Measurements from ENCODE around the gene OTOGL.
"Not testable (repeated sequence)": the region's sequence is repeated elsewhere in the genome, so short reads cannot be mapped to it uniquely, and the experiment has no call there.

OTOGL gene

DNA sequence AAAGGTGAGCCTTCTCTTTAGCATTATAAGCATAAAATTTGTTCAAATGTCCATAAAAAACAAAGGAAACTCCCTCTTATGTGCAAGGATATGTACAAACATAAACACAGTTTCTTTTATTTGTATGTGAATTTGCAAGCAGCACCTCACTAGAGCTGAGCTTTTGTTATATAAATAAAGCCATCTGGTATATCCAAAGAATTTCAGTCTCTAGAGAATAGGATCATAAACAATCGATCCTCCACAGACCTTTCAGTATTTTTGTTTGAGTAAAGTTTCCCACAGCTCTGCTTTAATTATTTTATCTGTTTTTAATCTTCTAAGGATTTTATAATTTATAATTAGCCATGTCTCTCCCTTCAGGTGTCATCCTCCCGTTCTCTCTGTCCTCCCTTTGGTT is 89.2 kb downstream of the OTOGL start:
- no peak for DNase-seq

- no peak for DNase-seq
Observed at GRCh38 chr12:80189241-80189640, 89.9 kb downstream of the OTOGL start.

DNA sequence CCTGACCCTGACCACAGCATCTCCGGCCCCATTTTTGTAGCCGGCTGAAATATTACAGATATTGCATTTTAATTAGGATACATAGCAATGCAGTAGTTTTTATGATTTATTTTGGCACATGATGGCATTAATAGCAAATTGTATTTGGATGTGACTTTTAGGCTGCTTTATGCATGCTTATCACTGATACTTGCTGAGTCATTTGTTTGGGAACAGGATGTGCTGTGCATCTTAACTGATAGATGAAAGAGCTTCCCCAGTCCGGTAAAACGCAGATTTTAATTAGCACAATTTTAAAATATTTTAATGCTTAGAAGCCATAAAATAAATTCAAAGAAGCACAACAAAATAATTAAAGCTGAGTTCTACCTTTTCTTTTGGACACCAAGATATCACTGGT is 90.7 kb downstream of the OTOGL start:
- DNase-seq: no peak

- DNase-seq: no peak
Observed at GRCh38 chr12:80192087-80192486, 92.8 kb downstream of the OTOGL start.

GRCh38 chr12:80193865-80194264 is 94.5 kb downstream of the OTOGL start:
- DNase-seq: no peak

DNA sequence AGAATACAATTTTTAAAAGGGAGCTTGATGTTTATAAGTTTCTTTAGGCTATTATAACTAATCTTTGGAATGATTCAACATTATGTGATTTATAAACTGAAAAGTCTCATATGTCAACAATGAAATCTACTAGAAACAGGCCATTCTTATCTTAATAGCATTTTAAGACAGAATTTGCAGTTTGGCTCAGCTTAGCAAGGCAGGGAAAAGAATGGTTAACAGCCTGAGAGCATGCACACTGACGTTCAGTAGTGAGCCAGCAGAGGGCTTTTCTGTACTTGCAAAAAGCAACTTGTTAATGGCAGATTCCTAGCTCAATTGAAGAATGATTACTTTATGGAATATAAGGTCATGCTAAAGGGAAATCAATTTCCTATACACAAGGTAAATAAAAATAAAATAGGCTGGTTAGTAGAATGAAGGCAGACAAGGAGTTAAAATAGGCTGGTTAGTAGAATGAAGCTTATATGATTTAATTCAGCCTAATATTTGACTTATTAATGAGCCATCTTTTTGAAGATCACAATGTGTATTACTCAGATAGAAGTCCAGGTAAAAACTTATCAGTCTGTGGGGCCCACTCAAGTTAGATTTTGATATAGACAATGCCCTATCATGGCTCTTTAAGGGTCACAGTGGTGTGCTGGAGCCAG is 95.9 kb downstream of the OTOGL start:
- no peak for DNase-seq

DNA sequence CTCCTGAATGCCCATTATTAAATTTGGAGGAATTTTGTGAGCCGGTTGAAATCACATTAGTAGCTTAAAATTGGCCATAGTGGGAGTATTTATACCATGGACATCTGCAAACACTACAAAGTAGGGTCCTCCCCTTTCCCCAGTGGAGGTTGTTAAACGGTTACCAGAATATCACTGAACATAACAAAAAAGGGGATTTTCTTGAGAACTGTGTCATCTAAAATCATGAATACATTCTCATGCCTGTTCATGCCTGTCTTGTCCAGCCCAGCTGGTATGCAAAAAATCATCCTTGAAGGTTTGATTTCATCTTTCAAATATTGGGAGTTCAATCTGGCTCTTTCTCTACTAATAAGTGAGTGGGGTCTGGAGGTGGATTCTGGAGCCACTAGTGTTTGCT is 96.4 kb downstream of the OTOGL start:
- DNase-seq: no peak

DNA sequence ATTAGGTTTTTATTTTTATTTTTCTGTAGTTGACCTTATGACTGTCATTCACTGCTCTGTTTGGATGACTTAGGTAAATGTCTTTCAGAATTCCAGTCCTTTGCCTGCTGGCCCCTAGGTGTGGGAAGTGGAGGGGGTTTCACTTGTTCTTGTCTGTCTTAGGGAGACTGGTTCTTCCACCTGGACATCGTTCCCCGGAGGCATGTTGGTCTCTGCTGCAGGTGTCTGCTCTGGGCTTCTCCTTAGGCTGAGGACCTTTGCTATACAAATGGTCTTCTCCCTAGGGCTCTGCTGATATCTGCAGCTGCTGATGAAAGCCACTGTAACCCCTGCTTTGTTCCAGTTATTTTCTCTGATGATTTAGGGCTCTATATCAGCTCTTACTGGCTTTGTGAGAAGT is 97.1 kb downstream of the OTOGL start:
- no peak for DNase-seq

GRCh38 chr12:80198782-80199337 is 99.5 kb downstream of the OTOGL start:
- DNase-seq: no peak

GRCh38 chr12:80199931-80200330 is 100.6 kb downstream of the OTOGL start:
- DNase-seq: no peak

- no peak for DNase-seq
Observed at GRCh38 chr12:80200414-80200813, 101.1 kb downstream of the OTOGL start.

- DNase-seq: no peak
Observed at GRCh38 chr12:80201908-80202307, 102.6 kb downstream of the OTOGL start.

DNA sequence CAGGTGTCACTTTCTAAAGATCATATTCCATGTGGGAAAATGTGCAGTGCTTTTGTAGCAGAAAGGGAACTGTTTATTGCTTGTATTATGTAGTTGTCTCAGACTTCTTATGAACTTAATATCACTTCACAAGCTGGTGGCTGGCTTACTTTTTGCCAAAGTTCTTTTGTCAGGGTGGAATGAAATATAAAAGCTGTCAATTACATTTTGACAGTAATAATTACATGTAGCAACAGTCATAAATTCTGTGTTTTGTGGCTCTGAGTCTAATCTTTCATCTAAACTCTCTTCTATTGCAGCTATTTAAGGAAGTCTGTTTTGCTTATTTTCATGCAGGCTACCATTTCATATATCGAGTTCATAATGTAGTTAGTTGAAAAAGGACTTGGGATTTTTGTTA is 106.6 kb downstream of the OTOGL start:
- DNase-seq: no peak

- no peak for DNase-seq
Observed at GRCh38 chr12:80208071-80208470, 108.7 kb downstream of the OTOGL start.

DNA sequence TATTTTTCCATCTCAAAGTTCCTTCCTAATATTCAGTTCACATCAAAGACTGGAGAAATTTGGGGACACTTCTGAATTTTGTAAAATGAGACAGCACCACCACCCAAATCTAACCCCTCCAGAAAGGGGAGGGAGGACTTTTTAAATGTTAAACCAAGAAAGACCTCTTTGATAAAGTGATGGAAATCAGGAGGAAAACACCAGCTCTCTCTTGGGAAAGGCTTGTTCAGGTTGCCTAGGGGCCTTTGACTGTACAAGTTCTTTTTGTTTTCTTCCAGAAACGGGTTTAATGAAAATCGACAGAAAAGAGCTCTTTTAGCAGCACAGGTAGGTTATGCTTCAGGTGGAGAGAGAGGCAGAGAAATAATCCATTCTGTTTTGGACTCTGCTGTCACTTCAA is 112.3 kb downstream of the OTOGL start:
- DNase-seq: no peak

GRCh38 chr12:80212938-80213645 is 113.8 kb downstream of the OTOGL start:
- no peak for DNase-seq

GRCh38 chr12:80213871-80214270 is 114.5 kb downstream of the OTOGL start:
- DNase-seq: no peak

GRCh38 chr12:80217011-80217535 is 117.7 kb downstream of the OTOGL start:
- DNase-seq: no peak

DNA sequence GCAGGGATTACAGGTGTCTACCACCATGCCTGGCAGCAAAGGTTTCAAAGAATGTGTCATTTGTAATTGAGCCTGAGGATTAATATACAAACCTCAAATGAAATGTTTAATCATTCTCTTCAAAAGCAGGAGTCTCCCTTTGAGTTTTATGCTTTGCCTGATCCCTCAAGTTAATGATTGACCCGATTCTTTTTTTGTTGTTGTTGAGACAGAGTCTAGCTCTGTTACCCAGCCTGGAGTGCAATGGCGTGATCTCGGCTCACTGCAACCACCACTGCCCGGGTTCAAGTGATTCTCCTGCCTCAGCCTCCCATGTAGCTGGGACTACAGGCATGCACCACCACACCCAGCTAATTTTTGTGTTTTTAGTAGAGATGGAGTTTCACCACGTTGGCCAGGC is 119.6 kb downstream of the OTOGL start:
- DNase-seq: not testable (repeated sequence)

DNA sequence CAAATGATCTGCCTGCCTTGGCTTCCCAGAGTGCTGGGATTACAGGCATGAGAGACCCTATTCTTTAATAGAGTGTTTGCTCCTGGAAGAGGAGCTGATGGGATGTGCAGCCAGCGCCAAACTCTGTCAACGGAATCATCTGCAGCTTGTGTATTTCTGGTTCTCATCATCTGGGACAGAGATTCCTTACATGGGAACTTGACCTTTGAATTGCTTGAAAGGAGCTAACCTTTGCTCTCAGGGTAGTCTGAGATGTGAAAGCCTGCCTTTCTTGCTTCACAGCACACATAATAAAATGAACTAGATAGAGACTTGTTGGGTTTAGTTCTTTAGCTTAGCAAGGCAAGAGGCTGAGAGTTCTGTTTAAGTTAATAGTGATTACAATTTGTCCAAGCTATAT is 120.0 kb downstream of the OTOGL start:
- DNase-seq: no peak

DNA sequence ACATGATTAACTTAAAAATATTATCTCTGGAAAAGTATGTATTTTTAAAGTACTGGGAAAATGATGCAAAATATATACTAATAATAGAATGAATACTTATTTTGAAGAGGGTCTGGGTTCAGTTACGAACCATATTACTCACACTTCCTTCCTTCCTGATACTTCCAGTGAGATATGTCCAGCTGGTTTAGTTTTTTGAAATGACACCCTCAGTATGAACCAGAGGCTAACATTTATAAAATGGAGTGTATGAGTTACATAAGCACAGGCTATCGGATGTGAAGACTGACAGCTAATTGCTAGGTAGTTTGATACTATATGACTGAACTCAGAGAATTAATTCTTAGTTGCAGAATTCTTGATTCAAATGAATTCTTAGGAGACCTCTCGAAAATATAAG is 122.9 kb downstream of the OTOGL start:
- DNase-seq: no peak

DNA sequence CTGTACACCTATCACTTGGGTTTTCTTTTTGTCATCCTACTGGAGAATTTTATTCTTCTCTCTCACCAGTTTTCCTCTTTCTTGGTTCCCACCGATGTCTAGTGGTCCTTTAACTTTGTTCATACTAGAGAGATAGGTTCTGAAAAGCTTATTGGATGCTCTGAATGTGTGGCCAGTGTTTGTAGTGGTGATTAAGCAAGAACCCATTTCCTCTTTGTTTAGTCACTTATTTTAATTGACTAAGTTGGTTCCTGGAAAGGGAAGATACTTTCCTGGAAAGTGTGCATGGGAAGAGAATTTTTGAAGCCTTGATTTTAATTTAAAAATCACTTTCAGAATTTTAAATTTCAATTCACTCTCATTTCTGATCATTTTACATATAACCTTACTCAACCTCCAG is 127.2 kb downstream of the OTOGL start:
- DNase-seq: no peak

DNA sequence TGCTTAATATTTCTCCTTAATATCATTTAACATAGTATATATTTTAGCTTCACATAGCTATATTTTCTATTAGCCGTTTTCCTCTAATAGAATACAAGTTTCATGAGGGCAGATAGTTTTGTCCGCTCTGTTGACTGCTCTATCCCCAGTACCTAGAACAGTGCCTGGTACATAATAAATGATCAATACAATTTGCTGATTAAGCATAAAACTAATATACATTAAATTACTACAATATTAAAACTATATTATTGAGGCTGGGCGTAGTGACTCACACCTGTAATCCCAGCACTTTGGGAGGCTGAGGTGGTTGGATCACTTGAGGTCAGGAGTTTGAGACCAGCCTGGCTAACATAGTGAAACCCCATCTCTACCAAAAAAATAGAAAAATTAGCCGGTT is 128.6 kb downstream of the OTOGL start:
- not testable (repeated sequence) for DNase-seq

DNA sequence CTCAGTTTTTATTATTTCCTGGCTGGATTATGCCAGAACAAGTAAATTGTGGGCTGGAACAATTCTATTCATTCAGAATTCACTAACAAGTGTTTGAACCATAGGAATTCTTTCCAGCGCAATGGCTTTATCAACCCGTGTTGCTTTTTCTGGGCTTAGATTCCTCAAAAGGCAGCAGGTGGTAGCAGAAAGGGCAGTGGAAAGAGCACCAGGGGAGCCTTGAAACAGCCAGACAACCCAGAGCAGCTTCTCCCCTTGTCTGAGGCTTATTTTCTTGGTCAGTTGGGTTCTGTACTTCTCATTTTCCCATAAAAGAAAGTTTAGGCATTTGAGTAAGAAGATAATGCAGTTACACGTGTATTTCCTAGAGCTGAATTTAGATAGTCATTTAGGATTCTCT is 130.7 kb downstream of the OTOGL start:
- no peak for DNase-seq

Data from right kidney (tissue), 1 donor.